ENCODE data around the gene USP17L22. TPM values are rescaled to one million over a fixed set of nuclear protein-coding genes. Genes with fewer than 3 reads are reported as not detected.
"Not testable (repeated sequence)": the region's sequence is repeated elsewhere in the genome, so short reads cannot be mapped to it uniquely, and the experiment has no call there.

USP17L22 gene
- total RNA-seq (not detected), polyA plus RNA-seq (not detected)

- WGBS, result no CpG with 5 or more reads among the region's 15 CpGs
- H3K27ac ChIP-seq (ENCODE audit: low read depth); H3K4me3 ChIP-seq (ENCODE audit: low read depth, low read length); DNase-seq (ENCODE audit: extremely low spot score); H3K4me1 ChIP-seq (ENCODE audit: insufficient read depth); H3K36me3 ChIP-seq (ENCODE audit: insufficient read depth): not testable (repeated sequence)
Measured at GRCh38 chr4:9267319-9267718, at the start of gene USP17L22. Gene USP17L22 (plus strand): TSS chr4:9267619. CDS start chr4:9267619, 0 bp downstream.

- no CpG with 5 or more reads among the region's 13 CpGs for WGBS
- H3K36me3 ChIP-seq (ENCODE audit: insufficient read depth); H3K27ac ChIP-seq (ENCODE audit: low read depth); DNase-seq (ENCODE audit: extremely low spot score); H3K4me3 ChIP-seq (ENCODE audit: low read depth, low read length); H3K4me1 ChIP-seq (ENCODE audit: insufficient read depth): not testable (repeated sequence)
Measured at GRCh38 chr4:9219852-9220251, 47.6 kb upstream of the USP17L22 start, which contains the start of gene USP17L12. Gene USP17L12 (plus strand): TSS chr4:9220152. CDS start chr4:9220152, 0 bp downstream.

GRCh38 chr4:9224596-9224995, 42.8 kb upstream of the USP17L22 start, which contains the start of gene USP17L13:
Gene USP17L13 (plus strand): TSS chr4:9224896. CDS start chr4:9224896, 0 bp downstream.
- WGBS, result no CpG with 5 or more reads among the region's 14 CpGs
- H3K4me1 ChIP-seq (ENCODE audit: insufficient read depth); H3K4me3 ChIP-seq (ENCODE audit: low read depth, low read length); DNase-seq (ENCODE audit: extremely low spot score); H3K27ac ChIP-seq (ENCODE audit: low read depth); H3K36me3 ChIP-seq (ENCODE audit: insufficient read depth): not testable (repeated sequence)

- H3K4me1 ChIP-seq (ENCODE audit: insufficient read depth); H3K4me3 ChIP-seq (ENCODE audit: low read depth, low read length); DNase-seq (ENCODE audit: extremely low spot score); H3K27ac ChIP-seq (ENCODE audit: low read depth); H3K36me3 ChIP-seq (ENCODE audit: insufficient read depth): not testable (repeated sequence)
- 83% methylated on average over 5 of the region's 8 CpGs for WGBS
Measured at GRCh38 chr4:9230249-9230648, 37.2 kb upstream of the USP17L22 start.

GRCh38 chr4:9234085-9234484, 33.3 kb upstream of the USP17L22 start, which contains the start of gene USP17L15:
Gene USP17L15 (plus strand): TSS chr4:9234385. CDS start chr4:9234385, 0 bp downstream.
- no CpG with 5 or more reads among the region's 15 CpGs for WGBS
- not testable (repeated sequence) for H3K4me1 ChIP-seq (ENCODE audit: insufficient read depth); H3K27ac ChIP-seq (ENCODE audit: low read depth); DNase-seq (ENCODE audit: extremely low spot score); H3K4me3 ChIP-seq (ENCODE audit: low read depth, low read length); H3K36me3 ChIP-seq (ENCODE audit: insufficient read depth)

- not testable (repeated sequence) for H3K27ac ChIP-seq (ENCODE audit: low read depth); DNase-seq (ENCODE audit: extremely low spot score); H3K4me3 ChIP-seq (ENCODE audit: low read depth, low read length); H3K36me3 ChIP-seq (ENCODE audit: insufficient read depth); H3K4me1 ChIP-seq (ENCODE audit: insufficient read depth)
- 84% methylated on average over 11 of the region's 12 CpGs for WGBS
Measured at GRCh38 chr4:9238461-9238860, 29.0 kb upstream of the USP17L22 start.

GRCh38 chr4:9243579-9243978, 23.8 kb upstream of the USP17L22 start, which contains the start of gene USP17L17:
Gene USP17L17 (plus strand): TSS chr4:9243879. CDS start chr4:9243879, 0 bp downstream.
- H3K4me3 ChIP-seq (ENCODE audit: low read depth, low read length); H3K27ac ChIP-seq (ENCODE audit: low read depth); H3K4me1 ChIP-seq (ENCODE audit: insufficient read depth); DNase-seq (ENCODE audit: extremely low spot score); H3K36me3 ChIP-seq (ENCODE audit: insufficient read depth): not testable (repeated sequence)
- WGBS, result 92% methylated on average over 5 of the region's 14 CpGs

- not testable (repeated sequence) for DNase-seq (ENCODE audit: extremely low spot score); H3K4me1 ChIP-seq (ENCODE audit: insufficient read depth); H3K27ac ChIP-seq (ENCODE audit: low read depth); H3K36me3 ChIP-seq (ENCODE audit: insufficient read depth); H3K4me3 ChIP-seq (ENCODE audit: low read depth, low read length)
- 83% methylated on average over 14 of the region's 26 CpGs for WGBS
Measured at GRCh38 chr4:9247953-9248680, 19.3 kb upstream of the USP17L22 start, which contains the start of gene USP17L18. Gene USP17L18 (plus strand): TSS chr4:9248630. CDS start chr4:9248630, 0 bp downstream.

GRCh38 chr4:9253078-9253477, 14.3 kb upstream of the USP17L22 start, which contains the start of gene USP17L19:
Gene USP17L19 (plus strand): TSS chr4:9253378. CDS start chr4:9253378, 0 bp downstream.
- H3K36me3 ChIP-seq (ENCODE audit: insufficient read depth); H3K4me3 ChIP-seq (ENCODE audit: low read depth, low read length); DNase-seq (ENCODE audit: extremely low spot score); H3K27ac ChIP-seq (ENCODE audit: low read depth); H3K4me1 ChIP-seq (ENCODE audit: insufficient read depth): not testable (repeated sequence)
- no CpG with 5 or more reads among the region's 13 CpGs for WGBS

GRCh38 chr4:9257824-9258223, 9.6 kb upstream of the USP17L22 start, which contains the start of gene USP17L20:
Gene USP17L20 (plus strand): TSS chr4:9258124. CDS start chr4:9258124, 0 bp downstream.
- not testable (repeated sequence) for H3K4me3 ChIP-seq (ENCODE audit: low read depth, low read length); H3K36me3 ChIP-seq (ENCODE audit: insufficient read depth); H3K4me1 ChIP-seq (ENCODE audit: insufficient read depth); DNase-seq (ENCODE audit: extremely low spot score); H3K27ac ChIP-seq (ENCODE audit: low read depth)
- no CpG with 5 or more reads among the region's 15 CpGs for WGBS

- no CpG with 5 or more reads among the region's 13 CpGs for WGBS
- not testable (repeated sequence) for H3K27ac ChIP-seq (ENCODE audit: low read depth); DNase-seq (ENCODE audit: extremely low spot score); H3K36me3 ChIP-seq (ENCODE audit: insufficient read depth); H3K4me1 ChIP-seq (ENCODE audit: insufficient read depth); H3K4me3 ChIP-seq (ENCODE audit: low read depth, low read length)
Measured at GRCh38 chr4:9262572-9262971, 4.8 kb upstream of the USP17L22 start, which contains the start of gene USP17L21. Gene USP17L21 (plus strand): TSS chr4:9262872. CDS start chr4:9262872, 0 bp downstream.

- WGBS, result 79% methylated on average over 5 of the region's 10 CpGs
- not testable (repeated sequence) for DNase-seq (ENCODE audit: extremely low spot score); H3K4me3 ChIP-seq (ENCODE audit: low read depth, low read length); H3K36me3 ChIP-seq (ENCODE audit: insufficient read depth); H3K4me1 ChIP-seq (ENCODE audit: insufficient read depth); H3K27ac ChIP-seq (ENCODE audit: low read depth)
Measured at GRCh38 chr4:9271719-9272118, 4.3 kb downstream of the USP17L22 start.

All from urinary bladder (tissue), 4 donors.